Testis (tissue), 3 donors: ENCODE data around the gene EYS. TPM values are rescaled to one million over a fixed set of nuclear protein-coding genes. Genes with fewer than 3 reads are reported as not detected.

ENCODE experiments used
- DNase-seq: peaks from one replicate; pipeline ENCODE4 v3.0.0-alpha.2; 2019
- H3K27ac ChIP-seq, 2 donors: fragments of 200-600 bp; sonication (generic); one replicate each; pipeline ENCODE4 v1.5.1; 2019
- H3K27me3 ChIP-seq: fragments of 200-600 bp; sonication (generic); one replicate; pipeline ENCODE4 v1.5.1; 2019
- H3K36me3 ChIP-seq: fragments of 200-600 bp; sonication (generic); one replicate; pipeline ENCODE4 v1.5.1; 2017; ENCODE audit warnings: low read depth; ENCODE audit errors: missing control alignments
- H3K4me1 ChIP-seq: fragments of 200-600 bp; sonication (generic); one replicate; pipeline ENCODE4 v1.5.1; 2019
- H3K4me3 ChIP-seq, 2 donors: fragments of 200-600 bp; sonication (generic); one replicate each; pipeline ENCODE4 v1.5.1; 2017 to 2019
- H3K9me3 ChIP-seq: fragments of 200-600 bp; sonication (generic); one replicate; pipeline ENCODE4 v1.5.1; 2017
- CTCF ChIP-seq, 3 experiments: fragments of 450-650 bp in 2 of 3; fragments of 200-600 bp in 1 of 3; sonication (generic) in 1 of 3; IDR thresholded peaks; one replicate each; pipeline ENCODE4 v1.5.1; 2016 to 2019; ENCODE audit warnings: antibody characterized with exemption in 3 of 3, mild to moderate bottlenecking in 2 of 3, moderate library complexity in 1 of 3
- POLR2A ChIP-seq: fragments of 450-650 bp; IDR thresholded peaks from one replicate; pipeline ENCODE4 v1.6.1; 2017; ENCODE audit warnings: antibody characterized with exemption, mild to moderate bottlenecking, moderate library complexity
- WGBS, 2 donors: methylation state at CpG; one replicate each; pipeline ENCODE4 v1.1.5; 2018; 5-methylcytosine and 5-hydroxymethylcytosine counted together
- intact Hi-C: fragments of 100-400 bp; cut with DNase I; formaldehyde crosslinking; loops from one replicate; pipeline ENCODE4 v1.15.1; 2023; ENCODE audit warnings: low total_unique reads
- polyA plus RNA-seq: library from polyadenylated mRNA; stranded (reverse); fragments of 350-450 nt; fragmentation: Illumina TruSeq; extraction: RNeasy Lipid Tissue Mini Kit (QIAGEN cat#74804); gene quantifications from one replicate; pipeline ENCODE4 v1.2.3, GENCODE V29; 2014; ENCODE audit warnings: low read depth, low replicate concordance; ENCODE audit not compliant: insufficient read depth
- total RNA-seq, 2 donors: library from RNA; depleted of rRNA; stranded (reverse); fragments of >200 nt; gene quantifications; one replicate each; pipeline ENCODE4 v1.2.3, GENCODE V29; 2016

EYS gene
- total and polyA plus RNA-seq, 3 donors from 2014 or later = 1.3 to 2.8 (median 2.6) TPM

- H3K4me1 ChIP-seq = no peaks in the 10 kb centered on the region
- 90 to 91% methylated on average over 5 of the region's 5 CpGs for WGBS, 2 donors
- no peak for TF ChIP-seq CTCF (IDR thresholded peaks at IDR 0.05)
- no peak for TF ChIP-seq POLR2A
- H3K4me3 ChIP-seq = no peak overlapping the region
- H3K9me3 ChIP-seq = no peaks in the 10 kb centered on the region
- no peak overlapping the region for H3K27ac ChIP-seq
- H3K27me3 ChIP-seq = no peaks in the 10 kb centered on the region
- intact Hi-C loops = no loop called here
- no peaks in the 10 kb centered on the region for H3K36me3 ChIP-seq
- DNase-seq = no peak
Observed at GRCh38 chr6:64000818-64001491, 1706.1 kb downstream of the EYS start.

- Histone ChIP-seq H3K9me3 (no peaks in the 10 kb centered on the region), H3K27ac (no peak overlapping the region), H3K4me1 (no peaks in the 10 kb centered on the region), H3K36me3 (no peaks in the 10 kb centered on the region), H3K27me3 (no peaks in the 10 kb centered on the region), H3K4me3 (no peak overlapping the region)
- intact Hi-C loops = no loop called here
- WGBS, 2 donors = 60 to 69% methylated on average over 4 of the region's 4 CpGs
- TF ChIP-seq POLR2A = no peak
- TF ChIP-seq CTCF (IDR thresholded peaks at IDR 0.05) = no peak
- no peak for DNase-seq
Observed at GRCh38 chr6:63999613-64000012, 1707.4 kb downstream of the EYS start.

GRCh38 chr6:63998991-63999390 is 1708.0 kb downstream of the EYS start:
- no peaks in the 10 kb centered on the region for H3K27me3 ChIP-seq
- no peaks in the 10 kb centered on the region for H3K4me1 ChIP-seq
- DNase-seq = no peak
- no peak overlapping the region for H3K4me3 ChIP-seq
- 37 to 53% methylated on average over 3 of the region's 3 CpGs for WGBS, 2 donors
- no peaks in the 10 kb centered on the region for H3K36me3 ChIP-seq
- no peak overlapping the region for H3K27ac ChIP-seq
- TF ChIP-seq POLR2A (no peak), CTCF (IDR thresholded peaks at IDR 0.05) (no peak)
- intact Hi-C loops = no loop called here
- H3K9me3 ChIP-seq = no peaks in the 10 kb centered on the region

- Histone ChIP-seq H3K9me3 (no peaks in the 10 kb centered on the region), H3K27me3 (no peaks in the 10 kb centered on the region), H3K4me1 (no peaks in the 10 kb centered on the region), H3K27ac (no peak overlapping the region), H3K4me3 (no peak overlapping the region), H3K36me3 (no peaks in the 10 kb centered on the region)
- TF ChIP-seq CTCF (IDR thresholded peaks at IDR 0.05) = no peak
- WGBS, 2 donors = 73 to 79% methylated on average over 1 of the region's 1 CpG
- intact Hi-C loops = no loop called here
- no peak for DNase-seq
Observed at GRCh38 chr6:63997734-63998133, 1709.3 kb downstream of the EYS start.

- H3K36me3 ChIP-seq = no peaks in the 10 kb centered on the region
- 83 to 92% methylated on average over 4 of the region's 4 CpGs for WGBS, 2 donors
- H3K27me3 ChIP-seq = no peaks in the 10 kb centered on the region
- DNase-seq = no peak
- H3K9me3 ChIP-seq = no peaks in the 10 kb centered on the region
- no peak overlapping the region for H3K27ac ChIP-seq
- H3K4me3 ChIP-seq = no peak overlapping the region
- H3K4me1 ChIP-seq = no peaks in the 10 kb centered on the region
- intact Hi-C loops = no loop called here
- no peak for TF ChIP-seq POLR2A
- TF ChIP-seq CTCF (IDR thresholded peaks at IDR 0.05) = no peak
Observed at GRCh38 chr6:63997221-63997620, 1709.8 kb downstream of the EYS start.
